Esophagus squamous epithelium (tissue), 4 donors: ENCODE measurements around the gene C18orf32.

ENCODE experiments used
- POLR2A ChIP-seq, 4 donors: fragments of 450-650 bp; IDR thresholded peaks; one replicate each; pipeline ENCODE4 v1.6.1; 2017; ENCODE audit warnings: antibody characterized with exemption in 4 of 4, mild to moderate bottlenecking in 4 of 4, moderate library complexity in 3 of 4
- TF ChIP-seq, protein P1 (sequence below), 6 experiments: fragments of 450-650 bp in 4 of 6; fragments of 200-600 bp in 2 of 6; sonication (generic) in 2 of 6; IDR thresholded peaks; one replicate each; pipeline ENCODE4 v1.5.1; 2016 to 2019; ENCODE audit warnings: antibody characterized with exemption in 6 of 6, mild to moderate bottlenecking in 4 of 6, moderate library complexity in 4 of 6

DNA sequence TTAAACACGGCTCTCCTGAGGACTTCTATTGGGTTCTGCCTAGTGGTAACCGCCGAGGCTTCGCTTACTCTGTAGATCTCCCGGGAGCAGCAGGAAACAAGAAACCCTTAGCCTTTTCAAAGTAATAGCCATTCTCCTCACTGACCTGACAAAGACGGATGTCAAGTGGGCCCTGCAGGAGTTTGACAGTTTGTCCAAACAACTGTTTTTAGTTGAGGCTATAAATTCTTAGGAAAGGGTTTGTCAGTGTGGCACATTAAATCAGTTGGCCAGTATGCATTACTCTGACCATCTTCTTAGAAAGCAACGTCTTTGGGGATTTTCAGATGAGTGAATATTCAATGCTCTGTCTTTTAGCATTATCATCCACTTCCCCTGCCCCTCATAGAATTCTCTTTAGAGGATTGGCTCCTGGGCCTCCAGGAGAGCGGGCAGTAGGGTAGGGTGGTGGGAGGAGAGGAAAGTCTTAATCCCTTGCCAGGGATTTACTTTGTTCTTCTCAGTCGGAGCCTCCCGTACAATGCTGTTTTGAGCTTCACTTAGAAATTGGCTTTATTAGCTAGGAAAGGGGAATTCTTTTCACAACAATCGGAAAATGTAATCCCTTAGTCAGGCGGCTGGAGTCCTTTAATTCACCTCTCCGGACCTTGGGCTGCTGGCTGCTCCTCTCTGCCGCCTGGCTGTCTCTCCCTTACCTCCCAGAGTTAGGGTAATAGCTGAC lies 13.3 kb upstream of the C18orf32 start:
- TF ChIP-seq, protein P1, sequence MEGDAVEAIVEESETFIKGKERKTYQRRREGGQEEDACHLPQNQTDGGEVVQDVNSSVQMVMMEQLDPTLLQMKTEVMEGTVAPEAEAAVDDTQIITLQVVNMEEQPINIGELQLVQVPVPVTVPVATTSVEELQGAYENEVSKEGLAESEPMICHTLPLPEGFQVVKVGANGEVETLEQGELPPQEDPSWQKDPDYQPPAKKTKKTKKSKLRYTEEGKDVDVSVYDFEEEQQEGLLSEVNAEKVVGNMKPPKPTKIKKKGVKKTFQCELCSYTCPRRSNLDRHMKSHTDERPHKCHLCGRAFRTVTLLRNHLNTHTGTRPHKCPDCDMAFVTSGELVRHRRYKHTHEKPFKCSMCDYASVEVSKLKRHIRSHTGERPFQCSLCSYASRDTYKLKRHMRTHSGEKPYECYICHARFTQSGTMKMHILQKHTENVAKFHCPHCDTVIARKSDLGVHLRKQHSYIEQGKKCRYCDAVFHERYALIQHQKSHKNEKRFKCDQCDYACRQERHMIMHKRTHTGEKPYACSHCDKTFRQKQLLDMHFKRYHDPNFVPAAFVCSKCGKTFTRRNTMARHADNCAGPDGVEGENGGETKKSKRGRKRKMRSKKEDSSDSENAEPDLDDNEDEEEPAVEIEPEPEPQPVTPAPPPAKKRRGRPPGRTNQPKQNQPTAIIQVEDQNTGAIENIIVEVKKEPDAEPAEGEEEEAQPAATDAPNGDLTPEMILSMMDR (IDR thresholded peaks at IDR 0.05): no peak
- TF ChIP-seq POLR2A (IDR thresholded peaks at IDR 0.05): no peak
